Endometrium (tissue), 2 donors: ENCODE measurements around the gene TALDO1.

Experiments
- FAIRE-seq: peaks from 2 replicates; lab custom pipeline; 2012; peaks lifted over from hg19 to GRCh38; lab: Jason Lieb, UNC
- donor health status: control.
- donor health status: control.

Gene TALDO1

DNA sequence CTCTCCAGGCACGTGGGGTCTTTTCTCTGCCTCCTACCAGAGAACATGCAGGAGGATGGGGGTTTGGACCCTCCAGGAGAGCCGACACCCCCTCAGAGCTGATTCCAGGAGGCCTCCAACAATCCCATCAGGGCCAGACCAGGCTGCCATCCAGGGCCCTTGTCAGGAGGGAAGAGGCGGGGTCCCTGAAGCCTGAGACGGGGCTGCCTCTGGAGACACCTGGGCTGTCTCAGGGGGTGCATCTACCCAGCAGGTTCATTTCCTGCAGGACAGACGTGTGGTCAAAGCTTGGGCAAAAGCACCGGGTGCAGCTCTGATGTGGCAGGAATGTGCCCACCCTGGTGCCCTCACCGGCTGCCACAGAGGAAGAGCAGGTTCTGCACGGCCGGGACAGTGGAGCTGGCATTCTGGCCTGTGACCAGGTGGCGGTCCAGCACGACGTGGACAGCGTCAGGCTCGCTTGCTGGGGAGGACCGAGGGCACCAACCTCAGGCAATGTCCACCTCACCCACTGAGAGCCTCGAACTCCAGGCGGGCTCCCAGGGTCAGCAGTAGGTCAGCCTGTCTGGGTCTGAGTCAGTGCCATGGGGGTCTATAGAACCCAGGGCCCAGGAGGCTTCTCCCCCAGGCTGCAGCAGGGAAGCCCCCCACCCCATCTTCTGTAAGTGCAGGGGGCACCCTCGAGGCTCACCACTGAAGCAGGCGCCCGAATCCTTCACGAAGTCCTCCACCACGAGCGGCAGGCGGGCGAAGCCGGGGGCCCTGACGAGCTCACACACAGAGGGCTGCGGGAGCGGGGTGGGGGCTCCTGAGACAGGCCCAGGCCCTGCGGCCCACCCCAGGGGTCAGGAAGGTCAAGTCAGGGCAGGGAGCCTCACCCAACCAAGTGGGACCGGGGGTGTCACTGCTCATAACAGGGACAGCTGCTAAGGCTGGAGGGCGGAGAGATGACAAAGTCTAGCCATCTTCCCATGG is 23.7 kb downstream of the TALDO1 start:
- FAIRE-seq, result no peak

DNA sequence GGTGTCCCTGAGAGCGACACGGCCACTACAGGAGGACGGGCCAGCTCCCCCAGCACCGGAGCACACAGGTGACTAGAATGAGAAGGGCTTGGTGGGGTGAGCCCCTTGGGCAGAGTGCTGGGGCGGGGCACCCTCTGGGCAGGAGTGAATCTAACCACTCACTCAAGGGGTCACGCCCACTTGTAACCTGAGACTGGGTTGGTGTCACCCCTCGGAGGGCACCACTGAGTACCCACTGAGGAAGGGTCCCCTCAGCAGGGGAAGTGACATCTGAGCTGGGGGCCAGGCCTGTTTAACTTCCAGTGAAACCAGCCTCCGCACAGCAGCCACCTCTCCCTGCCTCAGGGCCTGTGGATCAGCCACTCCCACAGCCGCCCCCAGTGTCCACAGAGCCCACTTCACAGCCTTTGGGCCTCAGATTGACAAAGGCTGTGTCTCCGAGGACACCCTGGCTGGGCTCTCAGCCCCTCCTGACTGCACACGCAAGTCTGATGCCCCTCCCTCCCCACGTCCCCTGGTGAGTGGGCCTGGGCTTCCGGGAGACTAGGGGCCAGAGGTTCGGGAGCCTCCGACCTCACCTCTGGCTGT is 24.4 kb downstream of the TALDO1 start:
- no peak for FAIRE-seq

DNA sequence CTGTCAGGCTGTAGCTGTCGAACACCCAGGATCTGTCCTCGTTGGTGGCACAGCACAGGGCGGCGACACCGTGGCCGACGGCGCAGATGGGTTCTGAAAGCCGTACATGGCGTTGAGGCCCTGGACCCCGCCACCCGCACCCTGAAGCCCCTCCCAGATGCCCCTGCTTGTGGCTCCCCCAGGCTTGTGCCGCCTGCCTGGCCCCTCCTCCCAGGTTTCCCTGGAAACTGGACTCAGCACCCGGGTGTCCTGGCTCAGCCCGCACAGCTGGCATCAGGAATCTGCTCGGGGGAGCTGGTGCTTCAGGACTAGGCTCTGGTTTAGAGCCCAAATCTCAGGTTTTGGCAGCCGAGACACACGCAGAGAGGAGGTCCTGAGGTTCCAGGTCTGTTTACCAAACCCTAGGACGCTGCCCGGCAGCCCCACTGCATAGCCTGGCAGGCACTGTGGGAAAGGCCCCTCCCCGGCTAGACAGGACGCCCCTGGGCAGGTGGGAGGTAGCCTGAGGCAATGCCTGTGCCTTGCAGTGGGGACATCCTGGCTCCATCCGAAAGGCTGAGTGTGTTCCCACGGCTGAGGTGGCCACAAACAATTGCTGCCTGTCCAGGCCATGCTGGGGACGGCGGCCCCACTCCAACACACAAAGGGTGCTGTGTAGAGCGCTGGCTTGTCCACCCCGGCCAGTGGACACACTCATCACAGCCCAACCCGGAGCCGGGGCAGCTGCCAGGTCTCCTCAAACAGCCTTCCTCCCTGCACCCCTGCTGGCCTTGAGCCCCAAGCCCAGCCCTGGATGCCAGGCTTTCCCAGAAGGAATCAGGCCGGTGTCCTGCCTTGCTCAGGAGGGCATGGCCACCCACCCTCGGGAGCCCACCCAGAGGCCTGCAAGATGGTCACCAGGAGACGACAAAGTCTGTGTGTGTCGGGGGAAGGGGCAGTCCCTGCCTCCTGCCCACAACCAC is 25.4 kb downstream of the TALDO1 start:
- FAIRE-seq, result no peak

DNA sequence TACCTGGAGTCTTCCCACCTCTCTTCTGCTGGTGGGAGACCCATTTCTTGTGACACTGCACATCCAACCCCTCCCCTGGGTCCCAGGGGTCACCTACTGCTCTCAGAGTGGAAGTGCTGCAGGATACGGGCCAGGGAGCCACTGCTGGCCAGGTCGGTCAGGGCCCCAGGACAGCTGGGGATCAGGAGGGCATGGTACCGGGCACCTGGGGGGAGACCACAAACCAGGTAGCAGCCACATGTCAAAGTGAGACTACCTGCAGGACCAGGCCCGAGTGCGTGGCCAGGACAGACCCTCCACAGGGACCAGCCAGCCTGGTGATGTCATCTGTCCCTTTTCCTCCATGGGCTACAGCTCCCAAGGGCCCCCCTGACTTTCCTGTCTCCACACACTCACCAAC is 26.2 kb downstream of the TALDO1 start:
- no peak for FAIRE-seq

DNA sequence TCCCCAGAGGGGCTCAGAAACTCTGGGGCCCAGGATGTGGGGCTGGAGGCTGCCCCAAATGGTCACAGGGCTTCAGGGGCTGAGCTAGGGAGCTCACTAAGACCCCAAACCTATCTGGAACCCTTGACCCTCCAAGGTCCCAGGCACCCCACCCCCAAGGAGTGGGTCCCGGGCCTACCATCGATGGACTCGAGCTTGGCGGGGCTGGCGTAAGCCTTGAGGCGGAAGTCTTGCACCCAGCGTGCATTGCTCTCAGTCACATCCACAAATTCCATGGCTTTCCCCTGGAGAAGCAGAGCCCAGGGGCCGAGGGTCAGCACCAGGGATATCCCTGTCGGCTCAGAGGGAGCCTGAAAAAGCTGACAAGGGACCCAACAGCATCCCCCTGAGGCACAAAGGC is 26.6 kb downstream of the TALDO1 start:
- FAIRE-seq, result no peak

DNA sequence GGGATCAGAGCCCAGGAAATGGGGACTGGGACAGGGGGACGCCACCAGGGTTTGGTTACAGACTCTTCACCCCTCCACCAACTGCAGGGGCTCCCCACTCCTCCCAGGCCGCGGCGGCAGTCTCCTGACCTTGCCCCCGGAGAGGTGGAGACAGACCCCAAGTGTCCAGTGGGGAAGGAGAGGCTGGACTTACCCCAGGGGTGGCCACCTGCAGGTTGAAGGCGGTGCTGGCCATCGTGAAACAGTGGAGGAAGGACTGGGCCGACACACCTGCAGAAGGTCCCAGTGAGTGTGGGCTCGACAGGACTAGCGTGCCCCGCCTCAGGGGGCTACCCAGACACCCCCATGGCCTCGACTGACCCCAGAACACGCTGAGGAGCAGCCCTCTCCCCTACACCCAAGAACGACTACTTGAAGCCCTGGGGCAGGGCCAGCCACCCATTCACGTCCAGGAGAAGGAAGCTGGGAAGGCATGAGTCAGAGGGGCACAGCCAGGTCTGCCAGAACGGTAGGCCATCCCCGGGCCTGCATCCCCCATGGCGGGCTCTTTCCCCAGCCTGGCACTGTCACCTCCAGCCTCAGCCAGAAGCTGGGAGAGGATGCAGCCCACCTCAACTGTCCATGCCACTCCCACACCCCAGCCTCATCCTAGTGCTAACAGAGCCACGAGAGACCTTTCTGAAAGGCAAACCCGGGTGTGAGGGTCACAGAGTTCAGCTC is 27.8 kb downstream of the TALDO1 start:
- FAIRE-seq, result no peak

DNA sequence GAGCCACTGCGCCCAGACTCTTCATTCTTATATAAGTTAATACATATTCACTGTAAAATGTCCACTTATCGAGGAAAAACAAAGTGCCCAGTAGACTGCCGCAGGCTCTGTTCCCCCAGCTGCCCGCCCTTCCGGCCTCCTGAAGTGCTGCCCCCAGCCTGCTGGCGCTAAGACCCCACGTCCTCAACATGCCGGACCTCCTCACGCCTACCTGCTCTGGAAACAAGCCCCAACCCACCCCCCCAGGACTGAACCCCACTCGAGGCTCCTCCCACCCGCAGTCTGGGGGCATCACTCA is 28.9 kb downstream of the TALDO1 start:
- FAIRE-seq, result no peak

DNA sequence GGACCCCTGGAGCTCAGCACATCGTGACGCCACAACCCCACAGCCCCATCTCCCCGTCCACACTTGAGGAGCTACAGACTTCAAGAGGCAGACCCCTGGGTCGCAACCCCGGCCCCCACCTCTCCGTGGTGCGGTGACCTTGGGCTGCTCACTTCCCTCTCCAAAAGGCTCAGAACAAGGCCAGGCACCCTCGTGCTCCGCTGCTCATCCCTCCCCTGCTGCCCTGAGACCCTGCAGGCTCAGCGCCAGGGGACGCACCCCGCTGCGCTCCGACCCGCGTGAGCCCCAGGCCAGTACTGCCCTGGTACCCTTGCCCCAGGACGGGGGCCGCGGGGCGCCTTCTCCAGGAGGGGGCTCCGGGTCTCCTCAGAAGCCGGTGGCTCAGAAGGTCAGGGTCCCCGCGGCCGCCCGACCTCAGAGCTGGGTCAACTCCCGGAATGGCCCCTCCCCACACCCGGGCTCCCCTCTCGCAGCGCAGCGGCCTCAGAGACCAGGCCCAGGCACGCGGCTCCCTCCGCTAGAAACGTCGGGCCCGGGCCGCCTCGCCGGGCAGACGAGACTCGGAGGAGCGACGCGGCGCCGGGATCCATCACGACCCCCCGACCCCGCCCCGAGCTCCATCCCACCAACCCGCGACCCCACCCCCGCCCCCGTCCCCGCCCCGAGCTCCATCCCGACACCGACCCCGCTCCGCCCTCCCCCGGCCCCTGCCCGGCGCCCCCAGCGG is 29.5 kb downstream of the TALDO1 start:
- FAIRE-seq, result no peak

DNA sequence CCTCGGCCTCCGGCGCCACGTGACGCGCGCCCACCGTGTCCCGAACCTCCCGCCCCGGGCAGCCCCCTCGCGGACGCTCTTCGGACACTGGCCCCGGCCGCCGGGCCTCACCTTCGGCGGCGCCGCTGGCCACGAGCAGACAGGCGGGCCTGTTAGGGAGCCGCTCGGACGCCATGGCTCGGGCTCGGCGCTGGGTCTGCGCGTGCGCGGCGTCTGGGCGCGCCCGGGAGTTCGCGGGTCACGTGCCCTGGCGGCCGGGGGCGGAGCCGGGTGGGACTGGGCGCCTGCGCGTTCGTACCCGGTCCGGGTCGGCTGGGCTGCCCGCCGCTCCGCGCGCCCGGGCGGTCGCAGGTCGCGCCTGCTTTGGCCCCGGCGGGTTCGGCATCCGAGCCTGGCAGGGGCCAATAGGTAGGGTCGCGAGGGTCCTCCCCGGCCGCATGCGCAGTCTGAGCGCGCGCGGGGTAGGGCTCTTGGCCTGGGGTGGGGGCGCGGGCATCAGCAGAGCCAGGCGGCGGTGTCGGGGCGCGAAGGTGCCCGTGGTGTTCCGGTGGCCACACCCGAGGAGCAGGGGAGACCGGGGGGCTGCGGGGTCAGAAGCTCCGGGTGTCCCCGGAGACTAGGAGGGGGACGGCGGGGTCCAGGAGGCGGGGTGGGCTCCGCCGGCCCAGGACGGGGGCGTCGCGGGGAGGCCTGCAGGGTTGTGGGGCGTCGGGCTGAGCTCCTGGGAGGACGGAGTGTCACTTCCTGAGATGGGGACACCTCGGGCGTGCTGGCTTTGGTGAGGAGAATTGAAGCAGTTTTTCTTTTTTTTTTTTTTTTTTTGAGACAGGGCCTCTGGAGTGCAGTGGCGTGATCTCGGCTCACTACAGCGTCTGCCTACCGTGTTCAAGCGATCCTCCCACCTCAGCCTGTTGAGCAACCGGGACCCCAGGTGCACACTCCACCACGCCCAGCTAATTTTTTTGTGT is 30.3 kb downstream of the TALDO1 start, which contains the start of gene GATD1:
Gene GATD1, minus strand, starts transcription at position 200 of the 968 bp plus-strand sequence. Its CDS starts 25 bp downstream, at position 175.
- no peak for FAIRE-seq

DNA sequence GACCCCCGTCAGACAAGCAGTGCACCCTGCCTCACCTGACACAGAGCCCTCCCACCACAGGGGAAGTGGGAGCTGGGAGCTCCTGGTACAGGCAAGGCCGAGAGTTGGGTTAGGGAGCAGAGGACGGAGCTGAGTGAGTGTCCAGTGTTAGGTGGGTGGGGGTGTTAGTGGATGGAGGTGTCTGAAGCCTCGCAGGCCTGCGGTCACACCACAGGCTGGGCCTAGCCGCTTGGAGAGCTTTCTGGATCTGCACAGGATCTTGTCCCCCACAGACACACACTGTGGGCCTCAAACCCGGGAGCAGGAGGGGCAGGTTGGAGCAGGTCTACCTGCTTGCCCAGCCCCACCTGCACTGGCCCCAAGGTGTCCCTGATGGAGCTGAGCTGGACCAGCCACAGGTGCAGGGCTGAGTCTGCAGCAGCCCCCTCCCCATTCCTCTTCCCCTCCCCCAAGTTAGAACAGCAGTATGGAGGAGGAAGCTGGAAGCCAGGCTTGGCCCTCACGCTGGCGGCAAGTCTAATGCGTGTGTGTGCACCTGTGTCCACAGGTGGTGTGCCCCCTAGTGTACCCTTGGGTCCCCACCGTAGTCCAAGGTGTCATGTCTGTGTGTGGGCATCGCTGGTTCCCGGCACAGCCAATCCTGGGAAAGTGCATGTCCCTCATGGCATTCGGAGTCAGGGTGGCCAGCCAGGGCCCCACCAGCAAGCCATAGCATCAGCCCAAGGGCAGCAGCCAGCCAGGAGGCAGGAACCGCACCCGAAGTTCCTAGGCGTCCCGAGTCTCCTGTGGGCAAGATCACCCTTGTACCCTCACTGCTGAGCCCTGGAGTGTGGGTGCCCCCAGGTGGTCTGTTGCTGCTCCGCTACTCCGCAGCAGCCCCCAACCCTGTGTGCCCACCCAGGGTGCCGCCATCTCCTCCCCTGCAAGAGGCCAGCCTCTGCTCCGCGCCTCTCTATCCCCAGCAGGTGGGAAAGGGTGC is 32.0 kb downstream of the TALDO1 start:
- no peak for FAIRE-seq

DNA sequence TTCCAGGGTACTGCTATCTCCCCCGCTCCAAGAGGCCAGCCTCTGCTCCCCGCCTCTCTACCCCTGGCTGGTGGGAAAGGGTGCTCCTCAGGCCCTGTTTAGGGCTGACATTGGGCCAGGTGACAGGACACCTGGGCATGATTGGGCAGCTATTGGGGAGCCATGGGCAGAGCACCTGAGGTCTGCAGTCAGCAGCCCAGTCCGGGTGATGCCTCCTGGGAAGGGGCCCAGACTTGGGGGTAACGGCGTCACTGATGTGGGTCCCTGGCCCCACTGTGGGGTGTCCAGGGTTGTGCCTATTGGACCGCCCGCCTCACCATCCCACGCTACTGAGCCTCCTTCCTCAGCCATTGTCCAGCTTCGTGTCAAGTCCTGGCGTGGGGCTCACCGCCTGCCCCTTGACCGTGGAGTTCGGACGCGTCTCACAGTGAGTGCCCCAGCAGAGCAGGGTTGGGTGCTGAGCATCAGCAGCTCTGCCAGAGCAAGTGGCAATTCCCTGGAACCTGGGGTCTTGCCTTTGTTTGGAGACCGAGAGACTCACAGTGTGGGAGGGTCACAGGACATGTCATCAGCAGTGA is 32.8 kb downstream of the TALDO1 start:
- FAIRE-seq, result no peak

DNA sequence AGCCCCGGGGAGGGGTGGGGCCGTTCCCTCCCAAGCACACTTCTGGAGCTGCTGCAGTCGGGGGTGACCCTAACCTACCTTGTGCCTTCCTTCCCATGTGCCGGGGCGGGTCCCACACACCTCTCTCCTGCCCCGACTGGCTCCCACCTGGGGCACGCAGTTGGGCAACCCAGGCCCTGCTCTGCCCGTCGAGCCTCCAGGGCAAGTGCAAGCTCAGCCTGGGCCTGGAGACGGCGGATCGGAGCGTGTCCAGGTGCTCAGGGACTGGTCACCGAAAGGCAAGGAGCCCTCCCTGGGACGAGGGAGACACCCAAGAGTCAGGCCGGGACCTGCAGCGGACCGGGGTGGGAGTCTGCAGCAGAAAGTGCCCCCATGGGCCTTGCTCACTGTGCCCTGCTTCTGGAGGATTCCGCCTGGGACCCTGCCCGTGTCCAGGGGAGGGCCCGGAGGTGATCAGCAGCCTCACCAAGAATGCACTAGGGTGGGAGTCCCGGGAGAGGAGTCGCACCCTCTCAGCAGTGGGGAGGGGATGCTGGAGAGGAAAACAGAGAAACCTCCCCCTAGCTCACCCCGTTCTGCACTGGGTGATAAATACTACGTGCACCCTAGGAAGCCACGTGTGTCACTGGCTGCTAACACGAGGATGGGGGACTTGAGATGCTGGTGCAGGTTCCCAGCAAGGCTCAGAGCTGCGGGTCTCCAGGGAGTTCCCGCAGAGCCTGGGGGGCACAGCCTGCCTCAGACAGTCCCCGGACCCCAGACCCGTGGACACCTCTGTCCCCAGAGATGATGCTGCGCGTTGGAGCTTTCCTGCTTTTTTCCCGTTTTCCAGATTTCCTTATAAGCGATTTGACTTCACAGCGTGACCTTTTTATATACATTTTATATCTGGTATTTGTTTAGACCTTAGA is 35.3 kb downstream of the TALDO1 start:
- FAIRE-seq, result no peak

DNA sequence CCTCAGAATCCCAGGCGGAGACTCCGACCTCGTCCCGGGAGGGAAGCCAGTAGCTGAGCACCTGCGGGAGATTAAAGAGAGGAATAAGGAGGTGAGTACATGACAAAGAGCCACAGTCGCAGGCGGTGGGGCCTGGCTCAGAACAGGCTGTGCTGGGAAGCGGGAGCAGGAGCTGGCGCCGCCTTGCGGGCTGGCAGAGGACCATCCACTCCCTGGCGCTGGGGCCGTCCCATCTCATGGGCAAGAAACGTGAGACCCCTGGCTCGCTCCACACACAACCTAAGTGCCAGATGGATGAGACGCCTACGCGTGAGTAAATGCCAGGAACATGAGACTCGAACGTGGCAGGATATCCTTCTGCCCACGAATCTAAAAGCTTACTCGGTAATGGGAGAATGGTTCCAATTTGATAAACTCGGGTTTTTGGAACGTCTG is 36.3 kb downstream of the TALDO1 start:
- no peak for FAIRE-seq

DNA sequence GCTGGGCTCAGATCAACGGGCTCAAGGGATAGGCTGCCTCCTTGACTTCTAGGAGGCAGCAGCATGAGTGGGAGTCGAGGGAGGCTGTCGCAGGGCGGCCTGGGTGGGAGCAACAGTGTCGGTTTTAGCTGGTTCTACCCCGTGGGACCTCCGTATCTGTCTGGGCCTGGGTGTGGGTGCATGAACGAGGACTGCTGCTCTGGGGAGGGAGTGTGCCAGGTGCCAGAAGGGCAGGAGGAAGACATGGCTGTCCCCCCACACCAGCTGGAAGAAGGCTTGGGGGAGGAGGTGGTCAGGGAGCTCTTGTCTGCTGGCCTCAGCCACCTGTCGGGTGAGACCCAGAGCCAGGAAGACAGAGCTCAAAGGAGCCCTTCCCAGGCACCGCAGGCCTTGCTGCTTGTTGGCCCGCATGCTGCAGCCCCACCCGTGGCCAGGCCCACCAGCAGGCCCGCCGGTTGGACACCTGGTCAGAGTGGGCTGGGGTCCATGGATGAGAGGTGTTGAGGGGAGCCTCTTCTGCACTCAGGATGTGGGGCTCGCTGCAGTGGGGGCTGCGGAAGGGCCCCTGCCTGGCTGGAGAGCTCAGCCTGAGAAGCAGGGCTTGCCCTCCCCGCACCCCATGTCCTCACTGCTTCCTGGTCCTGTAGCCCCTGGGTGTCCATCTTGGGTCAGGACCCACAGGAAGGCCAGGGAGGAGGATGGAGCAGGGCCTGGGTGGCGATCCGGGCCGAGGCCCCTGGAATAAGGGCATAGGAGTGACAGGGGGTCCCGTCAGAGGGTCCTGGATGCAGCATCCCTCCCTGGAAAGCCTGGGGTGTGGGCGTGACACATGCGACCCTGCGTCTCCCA is 39.2 kb downstream of the TALDO1 start:
- FAIRE-seq, result no peak

DNA sequence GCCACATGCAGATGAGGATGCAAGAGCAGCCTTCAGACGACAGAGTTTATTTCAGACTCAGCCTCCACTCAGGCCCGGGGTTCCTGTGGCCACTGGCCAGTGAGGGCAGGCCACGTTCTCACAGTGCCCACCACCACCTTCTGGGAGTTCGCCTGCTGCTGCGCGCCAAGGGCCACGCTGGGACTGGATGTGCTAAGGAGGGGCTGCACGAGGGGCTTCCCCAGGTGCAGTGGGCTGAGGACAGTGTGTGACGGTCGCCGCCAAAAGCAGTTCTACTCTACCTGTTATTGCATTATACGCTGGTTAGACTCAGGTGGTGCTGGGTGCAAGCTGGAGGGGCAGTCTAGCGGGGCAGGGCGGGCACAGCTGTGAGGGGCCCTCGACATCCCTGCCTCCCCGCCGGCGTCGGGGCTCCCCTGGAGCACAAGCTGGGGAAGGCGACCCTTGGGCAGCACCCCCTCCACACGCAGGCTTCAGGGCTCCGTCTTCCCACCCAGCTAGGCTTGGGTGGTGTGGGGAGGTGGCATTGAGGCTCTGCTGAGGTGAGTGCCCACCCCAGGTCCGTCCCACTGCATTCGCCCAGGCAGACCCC is 39.9 kb downstream of the TALDO1 start:
- no peak for FAIRE-seq
